ENCODE data around the gene STXBP2. TPM values are rescaled to one million over a fixed set of nuclear protein-coding genes. Genes with fewer than 3 reads are reported as not detected.

The STXBP2 gene
- total RNA-seq, 1 donor from 2014 or later, result 32.8 TPM

DNA sequence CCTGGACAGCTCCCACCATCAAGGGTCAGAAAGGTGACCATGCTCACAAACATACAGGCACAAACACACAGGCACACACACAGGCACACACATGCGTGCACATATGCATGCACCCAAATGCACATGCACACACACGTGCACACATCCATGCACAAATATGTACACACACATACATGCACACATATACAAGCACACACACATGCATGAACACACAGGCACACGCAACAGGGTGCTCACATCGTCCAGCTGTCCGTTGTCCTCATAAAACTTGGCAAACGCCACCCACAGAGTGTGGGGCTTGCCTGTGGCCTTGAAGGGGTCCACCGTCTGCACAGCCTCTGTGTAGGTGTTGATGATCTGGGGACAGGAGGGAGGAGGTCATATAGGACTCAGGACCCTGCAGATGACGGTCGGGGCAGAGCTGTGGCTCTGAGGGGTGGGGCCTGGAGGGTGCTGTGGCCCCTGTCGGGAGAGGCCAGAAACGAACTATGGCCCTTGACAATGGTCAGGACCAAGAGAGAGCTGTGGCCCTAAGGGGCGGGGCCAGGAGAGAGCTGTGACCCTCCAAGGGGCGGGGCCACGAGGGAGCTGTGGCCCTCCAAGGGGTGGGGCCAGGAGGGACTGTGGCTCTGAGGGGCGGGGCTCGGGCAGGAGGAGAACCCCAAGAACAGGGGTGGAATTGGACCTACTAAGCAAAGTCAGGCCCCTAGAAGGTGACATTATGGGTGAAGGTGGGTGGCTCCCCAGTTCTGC is 13.8 kb upstream of the STXBP2 start:
- no peak for DNase-seq
- H3K9me3 Mint-ChIP-seq (ENCODE audit: unreplicated experiment), result peaks cover 9% of the 10 kb centered on the region
- H3K27me3 Mint-ChIP-seq (ENCODE audit: unreplicated experiment), result peaks cover 3% of the 10 kb centered on the region
- H3K36me3 Mint-ChIP-seq (ENCODE audit: unreplicated experiment), result no peaks in the 10 kb centered on the region
- H3K4me3 Mint-ChIP-seq (ENCODE audit: unreplicated experiment), result no peak overlapping the region
- no peaks in the 10 kb centered on the region for H3K4me1 Mint-ChIP-seq (ENCODE audit: low read depth, unreplicated experiment)
- no peak overlapping the region for H3K27ac Mint-ChIP-seq (ENCODE audit: unreplicated experiment)
- TF ChIP-seq, protein P1, sequence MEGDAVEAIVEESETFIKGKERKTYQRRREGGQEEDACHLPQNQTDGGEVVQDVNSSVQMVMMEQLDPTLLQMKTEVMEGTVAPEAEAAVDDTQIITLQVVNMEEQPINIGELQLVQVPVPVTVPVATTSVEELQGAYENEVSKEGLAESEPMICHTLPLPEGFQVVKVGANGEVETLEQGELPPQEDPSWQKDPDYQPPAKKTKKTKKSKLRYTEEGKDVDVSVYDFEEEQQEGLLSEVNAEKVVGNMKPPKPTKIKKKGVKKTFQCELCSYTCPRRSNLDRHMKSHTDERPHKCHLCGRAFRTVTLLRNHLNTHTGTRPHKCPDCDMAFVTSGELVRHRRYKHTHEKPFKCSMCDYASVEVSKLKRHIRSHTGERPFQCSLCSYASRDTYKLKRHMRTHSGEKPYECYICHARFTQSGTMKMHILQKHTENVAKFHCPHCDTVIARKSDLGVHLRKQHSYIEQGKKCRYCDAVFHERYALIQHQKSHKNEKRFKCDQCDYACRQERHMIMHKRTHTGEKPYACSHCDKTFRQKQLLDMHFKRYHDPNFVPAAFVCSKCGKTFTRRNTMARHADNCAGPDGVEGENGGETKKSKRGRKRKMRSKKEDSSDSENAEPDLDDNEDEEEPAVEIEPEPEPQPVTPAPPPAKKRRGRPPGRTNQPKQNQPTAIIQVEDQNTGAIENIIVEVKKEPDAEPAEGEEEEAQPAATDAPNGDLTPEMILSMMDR (IDR thresholded peaks at IDR 0.05; ENCODE audit: partially characterized antibody, unreplicated experiment), result no peak

DNA sequence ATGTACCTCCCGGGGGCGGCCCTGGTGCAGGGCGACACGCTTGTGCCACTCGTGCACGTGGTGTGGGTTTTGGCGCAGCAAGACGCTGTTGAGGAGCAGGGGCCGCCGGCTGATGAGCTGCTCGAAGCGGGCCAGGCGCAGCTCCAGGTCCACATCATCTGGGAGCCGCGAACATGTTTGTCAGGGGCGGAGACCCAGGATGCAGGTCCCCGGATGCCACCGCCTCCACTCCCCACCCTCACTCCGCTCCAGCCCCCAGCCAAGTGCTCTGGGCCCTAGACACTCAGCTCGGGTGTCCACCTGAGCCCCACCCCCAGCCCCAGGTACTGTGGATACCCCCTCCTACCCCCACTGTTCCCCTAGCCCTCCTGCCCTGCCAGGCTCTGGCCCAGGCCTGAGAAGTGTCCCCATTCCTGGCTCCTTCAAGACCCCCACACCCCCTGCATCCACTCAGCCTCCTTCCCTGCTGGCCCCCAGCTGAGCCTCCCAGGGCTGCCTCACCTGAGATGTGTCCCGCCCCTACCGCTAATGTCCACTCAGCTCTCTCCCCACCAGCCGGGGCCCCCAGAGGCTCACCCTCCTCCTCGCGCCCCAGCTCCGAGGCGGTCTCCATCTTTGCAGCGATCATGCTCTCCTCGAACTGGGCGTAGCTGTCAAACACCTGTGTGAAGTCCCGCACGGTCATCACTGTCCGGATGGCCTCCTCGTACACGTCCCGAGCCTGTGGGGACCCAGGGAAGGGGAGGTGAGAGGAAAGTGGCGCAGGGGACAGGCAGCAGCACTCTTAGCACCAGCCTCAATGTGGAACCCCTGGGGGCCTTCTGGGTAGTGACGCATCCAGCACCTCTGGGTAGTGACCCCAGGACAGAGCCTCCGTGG is 12.9 kb upstream of the STXBP2 start:
- Mint-ChIP-seq H3K36me3 (ENCODE audit: unreplicated experiment) (no peaks in the 10 kb centered on the region), H3K27me3 (ENCODE audit: unreplicated experiment) (peaks cover 4% of the 10 kb centered on the region), H3K4me3 (ENCODE audit: unreplicated experiment) (no peak overlapping the region), H3K9me3 (ENCODE audit: unreplicated experiment) (peaks cover 8% of the 10 kb centered on the region), H3K27ac (ENCODE audit: unreplicated experiment) (no peak overlapping the region), H3K4me1 (ENCODE audit: low read depth, unreplicated experiment) (peaks cover 5% of the 10 kb centered on the region)
- TF ChIP-seq, protein P1 (IDR thresholded peaks at IDR 0.05; ENCODE audit: partially characterized antibody, unreplicated experiment), result no peak
- no peak for DNase-seq

DNA sequence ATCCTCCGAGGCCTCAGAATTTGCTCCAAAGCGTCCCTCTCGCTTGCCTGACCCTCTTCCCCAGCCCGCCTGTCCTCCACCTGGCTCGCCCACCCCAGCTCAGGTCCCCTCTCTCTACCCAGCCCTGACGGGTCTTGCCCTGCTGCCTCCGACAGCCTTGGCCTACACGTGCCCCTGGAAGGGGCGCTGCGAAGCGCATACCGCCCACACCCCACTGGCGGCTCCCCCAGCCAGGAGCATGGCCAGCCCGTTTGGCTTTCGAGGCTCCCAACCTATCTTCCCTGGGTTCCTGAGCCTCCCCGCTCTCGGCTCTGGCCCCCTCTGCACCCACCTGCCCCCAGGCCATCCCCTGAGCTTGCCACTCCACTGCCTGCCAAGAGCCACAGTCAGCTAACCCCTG is 12.1 kb upstream of the STXBP2 start:
- peaks cover 14% of the 10 kb centered on the region for H3K9me3 Mint-ChIP-seq (ENCODE audit: unreplicated experiment)

DNA sequence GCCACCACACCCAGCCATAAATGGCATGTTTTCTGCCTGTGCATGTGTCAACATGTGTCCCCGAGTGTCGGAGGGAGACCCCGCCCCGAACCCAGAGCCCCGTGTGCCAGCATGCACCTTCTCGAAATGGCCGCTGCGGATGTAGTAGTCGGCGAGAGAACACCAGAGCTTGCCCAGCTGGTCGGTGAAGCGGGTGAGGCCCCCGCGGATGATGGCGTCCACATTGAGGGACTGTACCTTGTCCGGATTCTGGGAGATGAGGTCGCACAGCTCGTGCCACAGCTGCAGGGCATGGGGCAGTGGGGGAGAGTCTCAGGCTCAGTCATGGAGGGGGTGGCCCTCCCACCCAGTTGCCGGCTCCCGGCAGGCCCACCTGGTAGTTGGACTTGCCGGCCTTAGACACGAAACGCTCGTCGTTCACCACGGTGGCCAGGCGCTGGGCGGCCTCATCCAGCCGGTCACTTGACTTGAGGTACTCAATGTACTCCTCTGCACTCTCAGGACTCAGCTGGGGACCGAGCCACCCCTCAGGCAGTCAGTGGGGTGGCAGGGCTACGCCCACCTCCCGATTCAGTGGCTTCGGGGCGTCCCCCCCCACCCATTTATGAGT is 11.0 kb upstream of the STXBP2 start:
- TF ChIP-seq, protein P1 (IDR thresholded peaks at IDR 0.05; ENCODE audit: partially characterized antibody, unreplicated experiment), result no peak
- peaks cover 16% of the 10 kb centered on the region for H3K9me3 Mint-ChIP-seq (ENCODE audit: unreplicated experiment)
- DNase-seq, result no peak
- H3K4me3 Mint-ChIP-seq (ENCODE audit: unreplicated experiment), result no peak overlapping the region
- H3K27ac Mint-ChIP-seq (ENCODE audit: unreplicated experiment), result no peak overlapping the region
- H3K4me1 Mint-ChIP-seq (ENCODE audit: low read depth, unreplicated experiment), result peaks cover 8% of the 10 kb centered on the region
- H3K36me3 Mint-ChIP-seq (ENCODE audit: unreplicated experiment), result no peaks in the 10 kb centered on the region
- peaks cover 12% of the 10 kb centered on the region for H3K27me3 Mint-ChIP-seq (ENCODE audit: unreplicated experiment)

More for the DNA sequence above, 12.1 kb upstream of the STXBP2 start:
- Mint-ChIP-seq H3K36me3 (ENCODE audit: unreplicated experiment) (no peaks in the 10 kb centered on the region), H3K27ac (ENCODE audit: unreplicated experiment) (no peak overlapping the region), H3K4me3 (ENCODE audit: unreplicated experiment) (no peak overlapping the region), H3K27me3 (ENCODE audit: unreplicated experiment) (peaks cover 9% of the 10 kb centered on the region), H3K4me1 (ENCODE audit: low read depth, unreplicated experiment) (peaks cover 8% of the 10 kb centered on the region)
- no peak for DNase-seq
- TF ChIP-seq, protein P1 (IDR thresholded peaks at IDR 0.05; ENCODE audit: partially characterized antibody, unreplicated experiment), result no peak

Measured in glutamatergic neuron (in vitro differentiated cells).